Measurements from ENCODE around the gene IQUB.

GRCh38 chr7:123539871-123540270 is 5.5 kb upstream of the IQUB start:
- TF ChIP-seq CTCF (IDR thresholded peaks at IDR 0.05; ENCODE audit: borderline replicate concordance, extremely low read depth, low read length, poor library complexity, severe bottlenecking) (no peak), EZH2 (IDR thresholded peaks at IDR 0.05; ENCODE audit: borderline replicate concordance, low read depth, low read length, severe bottlenecking) (no peak)
